ENCODE measurements around the gene GOLGA8B. TPM values are rescaled to one million over a fixed set of nuclear protein-coding genes. Genes with fewer than 3 reads are reported as not detected.
"Not testable (repeated sequence)": the region's sequence is repeated elsewhere in the genome, so short reads cannot be mapped to it uniquely, and the experiment has no call there.

Gene GOLGA8B
- total RNA-seq, 1 donor from 2014 or later: 4.8 TPM

DNA sequence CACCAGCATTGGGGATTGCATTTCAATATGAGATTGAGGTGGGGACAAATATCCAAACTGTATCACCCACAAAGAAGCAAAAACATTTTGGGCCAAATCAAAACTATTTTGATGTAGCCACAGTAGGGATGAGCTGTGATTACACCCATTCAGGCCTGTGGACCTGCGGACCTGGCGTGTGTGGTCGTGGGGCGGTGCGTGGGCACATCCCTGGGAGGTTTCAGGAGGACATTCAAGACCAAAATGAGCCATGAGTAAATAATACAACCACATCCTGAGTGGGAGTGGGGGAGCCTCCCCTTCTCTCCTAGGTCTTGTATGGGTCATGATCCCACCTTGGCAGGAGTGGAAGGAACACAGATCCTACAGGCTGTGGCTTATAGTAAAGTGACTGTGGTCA is 23.7 kb downstream of the GOLGA8B start:
- DNase-seq (ENCODE audit: low read depth in 2 of 2): not testable (repeated sequence)

DNA sequence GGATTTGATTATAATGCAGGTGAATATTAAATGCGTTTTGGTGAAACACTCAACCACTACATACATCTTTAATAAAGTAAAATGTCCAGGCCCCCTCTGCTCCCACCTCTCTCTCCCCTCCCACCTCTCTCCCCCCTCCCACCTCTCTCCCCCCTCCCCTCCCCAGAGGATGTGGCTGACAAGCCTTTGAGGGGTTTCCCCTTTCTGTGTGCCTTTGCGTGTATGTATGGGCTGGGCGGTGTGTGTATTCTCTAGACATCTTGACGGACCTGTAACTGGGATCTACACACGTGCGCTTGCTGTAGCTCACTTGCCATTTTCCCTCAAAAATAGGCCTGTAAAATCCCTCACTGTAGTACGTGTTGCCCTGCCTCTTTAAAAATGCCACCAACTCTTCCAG is 28.3 kb downstream of the GOLGA8B start:
- DNase-seq (ENCODE audit: low read depth in 2 of 2): not testable (repeated sequence)

DNA sequence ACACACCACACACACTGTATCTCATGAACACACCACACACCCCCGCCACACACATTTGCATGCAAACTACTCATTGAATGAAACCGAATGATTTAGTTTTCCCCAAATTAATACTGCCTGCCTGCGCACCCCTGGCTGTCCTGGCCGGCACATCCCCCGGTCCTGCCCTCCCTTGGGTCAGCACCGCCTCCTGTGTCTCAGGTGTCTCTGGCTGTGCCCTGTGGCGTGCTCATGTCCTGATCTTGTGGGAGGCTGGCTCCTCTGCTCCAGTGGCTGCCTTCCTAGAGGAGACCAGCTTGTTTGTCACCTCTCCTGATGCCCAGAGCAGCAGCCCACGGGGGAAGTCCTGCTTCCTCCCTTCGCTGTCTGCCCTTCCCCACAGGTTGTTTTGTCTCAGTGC is 28.7 kb downstream of the GOLGA8B start:
- DNase-seq (ENCODE audit: low read depth in 2 of 2): not testable (repeated sequence)

DNA sequence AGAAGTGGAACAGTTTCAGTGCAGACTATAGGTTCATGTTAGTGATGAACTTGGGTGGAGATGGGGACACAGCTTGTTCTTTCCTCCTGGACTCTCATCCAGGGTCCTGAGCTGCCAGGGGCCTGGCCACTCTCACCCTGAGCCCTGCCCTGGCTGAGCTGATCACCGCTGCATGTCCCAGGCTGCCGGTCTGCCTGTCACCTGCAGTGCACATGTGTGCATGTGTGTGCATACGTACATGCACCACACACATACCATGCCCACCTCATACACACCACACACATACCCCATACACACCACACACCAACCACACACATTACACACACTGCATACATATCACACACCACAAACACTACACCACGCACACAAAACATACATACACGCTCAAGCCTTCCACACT is 29.3 kb downstream of the GOLGA8B start:
- not testable (repeated sequence) for DNase-seq (ENCODE audit: low read depth in 2 of 2)

DNA sequence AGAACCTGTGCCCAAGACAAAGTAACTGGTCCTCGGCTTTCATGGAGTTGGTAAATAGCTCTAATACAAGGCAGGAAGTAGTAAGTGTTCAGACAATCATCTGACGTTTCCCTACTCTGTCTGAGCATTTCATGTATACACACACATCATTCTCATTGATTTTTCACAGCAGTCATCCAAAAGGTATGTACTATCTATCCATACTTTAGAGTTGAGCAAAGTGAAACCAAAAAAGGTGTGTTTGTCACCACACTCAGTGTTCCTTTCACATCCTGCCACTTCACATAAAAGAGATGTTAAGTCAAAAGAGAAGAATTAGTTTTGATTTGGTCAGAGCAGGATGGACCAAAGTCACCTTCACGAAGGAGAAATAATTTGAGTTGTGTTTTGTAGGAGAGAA is 33.3 kb downstream of the GOLGA8B start:
- not testable (repeated sequence) for DNase-seq (ENCODE audit: low read depth in 2 of 2)

DNA sequence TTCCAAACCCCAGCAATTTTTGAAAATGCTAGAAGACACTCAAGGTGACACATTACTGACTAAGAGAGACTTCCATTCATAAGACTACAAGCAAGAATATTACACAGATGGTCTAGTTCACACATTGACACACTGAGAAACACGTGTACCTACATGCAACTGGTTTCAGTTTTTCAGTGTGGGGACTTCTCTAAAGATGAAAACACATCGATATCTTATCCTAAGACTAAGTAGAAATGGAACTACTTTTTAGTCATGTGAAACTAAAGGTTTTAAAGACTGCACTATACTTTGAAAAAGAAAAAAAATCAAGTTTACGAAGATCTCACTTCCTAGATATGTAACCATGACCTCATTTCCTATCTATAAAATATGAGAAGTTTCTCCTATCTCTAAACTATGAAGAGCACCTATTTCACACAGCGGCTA is 34.1 kb downstream of the GOLGA8B start:
- DNase-seq (ENCODE audit: low read depth in 2 of 2): not testable (repeated sequence)

DNA sequence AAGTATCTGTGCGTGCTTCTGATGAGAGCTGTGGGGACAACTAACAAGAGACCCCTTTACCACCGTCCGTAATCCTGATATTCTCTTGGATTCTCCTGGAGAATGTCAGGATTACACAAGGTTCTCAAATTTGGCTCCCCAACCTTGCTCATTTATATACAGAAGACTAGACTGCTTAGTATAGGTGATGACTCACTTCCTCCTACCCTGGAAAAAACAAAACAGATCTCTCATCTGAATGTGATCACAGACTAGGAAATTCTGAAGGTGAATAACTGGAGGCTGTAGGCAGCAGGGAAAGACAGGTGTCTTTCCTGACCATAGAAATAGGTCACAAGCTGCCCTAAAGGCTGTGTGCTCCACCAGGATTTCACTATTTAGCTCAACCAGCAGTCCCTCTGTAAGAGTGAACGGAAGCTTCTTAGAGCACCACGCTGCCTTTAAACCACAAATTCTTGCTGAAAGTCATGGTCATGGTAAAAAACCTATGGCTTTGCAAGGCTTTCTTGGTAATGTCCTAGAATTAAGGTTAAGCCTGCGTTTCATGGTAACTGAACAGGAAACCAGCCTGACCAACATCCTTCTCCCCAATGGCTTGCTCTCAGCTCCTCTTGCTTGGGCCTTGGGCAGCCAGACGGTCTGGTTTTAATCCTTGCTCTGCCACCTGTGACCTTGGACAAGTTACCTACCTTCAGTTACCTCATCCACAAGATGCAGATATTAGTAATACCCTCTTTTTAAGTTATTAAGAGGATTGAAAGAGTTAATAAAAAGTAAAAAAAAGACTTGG is 39.4 kb downstream of the GOLGA8B start:
- not testable (repeated sequence) for DNase-seq (ENCODE audit: low read depth in 2 of 2)

DNA sequence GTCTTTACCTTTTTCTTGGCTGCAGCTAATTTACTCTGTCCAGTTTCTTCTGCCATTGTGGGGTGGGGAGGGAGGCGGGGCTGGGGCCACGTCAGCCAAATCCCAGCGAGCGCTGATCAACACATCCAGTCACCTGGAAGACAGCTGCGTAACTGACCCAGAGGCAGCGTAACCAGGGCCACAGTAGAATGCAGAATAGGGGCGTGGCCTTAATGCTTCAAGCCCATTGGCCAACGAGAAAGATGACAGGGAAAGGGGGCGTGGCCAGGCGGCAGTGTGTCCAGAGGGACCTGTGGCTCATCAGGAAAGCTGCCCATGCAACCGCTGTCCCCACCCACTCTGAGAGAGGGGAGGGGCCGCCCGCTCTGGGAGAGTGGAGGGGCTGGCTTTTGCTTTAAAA is 47.6 kb downstream of the GOLGA8B start:
- not testable (repeated sequence) for DNase-seq (ENCODE audit: low read depth in 2 of 2)

Other genes with a start within 250 kb of the GOLGA8B start
- 16.8 and 18.8 TPM in 2 replicates for gene SLC12A6, start 245.9 kb downstream of the GOLGA8B start, total RNA-seq
- gene NOP10, start 240.5 kb downstream of the GOLGA8B start, total RNA-seq: 131 and 263 TPM in 2 replicates
- not detected in 2 replicates for gene NUTM1, start 240.3 kb downstream of the GOLGA8B start, total RNA-seq
- gene LPCAT4, start 216.5 kb downstream of the GOLGA8B start, total RNA-seq: 1.5 and 2.8 TPM in 2 replicates
- gene GOLGA8A, start 145.8 kb downstream of the GOLGA8B start, total RNA-seq: 0.40 and 2.0 TPM in 2 replicates
- not detected in 2 replicates for gene GJD2, start 171.3 kb upstream of the GOLGA8B start, total RNA-seq
- gene ACTC1, start 211.9 kb upstream of the GOLGA8B start, total RNA-seq: not detected in 2 replicates